Endothelial cell of umbilical vein (primary cell): ENCODE measurements around the gene GBP5.
"Not testable (repeated sequence)": the region's sequence is repeated elsewhere in the genome, so short reads cannot be mapped to it uniquely, and the experiment has no call there.

Experiments used
- CTCF ChIP-seq, 2 donors: IDR thresholded peaks; 1 replicate in 1 of 2; 2 replicates in 1 of 2; pipeline ENCODE4 v1.5.1; 2011; ENCODE audit warnings: low read length in 2 of 2, mild to moderate bottlenecking in 2 of 2, moderate library complexity in 2 of 2, control low read depth in 1 of 2, inconsistent platforms in 1 of 2, low read depth in 1 of 2; ENCODE audit not compliant: insufficient read depth in 1 of 2; ENCODE audit errors: extremely low read depth in 1 of 2
- EZH2 ChIP-seq: IDR thresholded peaks from 2 replicates; pipeline ENCODE4 v1.6.1; 2012; ENCODE audit warnings: borderline replicate concordance, low read depth, mild to moderate bottlenecking, moderate library complexity, low read length, inconsistent platforms; ENCODE audit not compliant: severe bottlenecking
- POLR2A ChIP-seq: IDR thresholded peaks from 2 replicates; pipeline ENCODE4 v1.6.1; 2012; ENCODE audit warnings: low read depth, mild to moderate bottlenecking, control low read depth, low read length
- POLR2AphosphoS5 ChIP-seq: IDR thresholded peaks from 2 replicates; pipeline ENCODE4 v1.6.1; 2012; ENCODE audit warnings: low read depth, mild to moderate bottlenecking, control low read depth, low read length, moderate library complexity; ENCODE audit not compliant: insufficient read depth

- TF ChIP-seq CTCF (IDR thresholded peaks at IDR 0.05; ENCODE audit: extremely low read depth in 1 of 2, insufficient read depth in 1 of 2, low read depth in 1 of 2, low read length in 2 of 2); POLR2A; POLR2AphosphoS5; EZH2: not testable (repeated sequence)
Observed at GRCh38 chr1:89299739-89300463, 27.2 kb upstream of the GBP5 start.
